H9 (cell line): ENCODE measurements around the gene HIPK2. TPM values are rescaled to one million over a fixed set of nuclear protein-coding genes. Genes with fewer than 3 reads are reported as not detected.

ENCODE experiments used
- DNase-seq: peaks from one replicate; pipeline ENCODE4 v3.0.0-alpha.2; 2017
- H2AFZ ChIP-seq: one replicate; pipeline ENCODE4 v1.6.1; 2013; ENCODE audit warnings: mild to moderate bottlenecking, low read length, control low read depth, moderate library complexity
- H2AK5ac ChIP-seq: 2 replicates; pipeline ENCODE4 v1.6.1; 2013; ENCODE audit warnings: low read length, control low read depth, mixed read lengths; ENCODE audit not compliant: insufficient read length
- H2BK120ac ChIP-seq: one replicate; pipeline ENCODE4 v1.6.1; 2013; ENCODE audit warnings: low read depth, mild to moderate bottlenecking, low read length, control low read depth, inconsistent platforms; ENCODE audit not compliant: poor library complexity, severe bottlenecking
- H2BK12ac ChIP-seq: 2 replicates; pipeline ENCODE4 v1.6.1; 2013; ENCODE audit warnings: low read length, control low read depth, mixed read lengths, low read depth; ENCODE audit not compliant: insufficient read length
- H2BK15ac ChIP-seq: 2 replicates; pipeline ENCODE4 v1.6.1; 2013; ENCODE audit warnings: low read depth, low read length, control low read depth
- H2BK20ac ChIP-seq: one replicate; pipeline ENCODE4 v1.6.1; 2013; ENCODE audit warnings: low read depth, mild to moderate bottlenecking, low read length, control low read depth, inconsistent platforms; ENCODE audit not compliant: poor library complexity, severe bottlenecking
- H2BK5ac ChIP-seq: 2 replicates; pipeline ENCODE4 v1.6.1; 2013; ENCODE audit warnings: low read length, control low read depth, mixed read lengths; ENCODE audit not compliant: insufficient read length
- H3K14ac ChIP-seq: 2 replicates; pipeline ENCODE4 v1.6.1; 2013; ENCODE audit warnings: low read length, control low read depth; ENCODE audit not compliant: insufficient read depth
- H3K18ac ChIP-seq: 2 replicates; pipeline ENCODE4 v1.6.1; 2013; ENCODE audit warnings: low read depth, mild to moderate bottlenecking, mixed read lengths, low read length, control low read depth; ENCODE audit not compliant: insufficient read length
- H3K23ac ChIP-seq: 2 replicates; pipeline ENCODE4 v1.6.1; 2013; ENCODE audit warnings: low read length, control low read depth, mixed read lengths, low read depth; ENCODE audit not compliant: insufficient read length
- H3K23me2 ChIP-seq: 2 replicates; pipeline ENCODE4 v1.6.1; 2013; ENCODE audit warnings: low read depth, mild to moderate bottlenecking, mixed read lengths, low read length, control low read depth; ENCODE audit not compliant: insufficient read length, poor library complexity, severe bottlenecking
- H3K27ac ChIP-seq: 2 replicates; pipeline ENCODE4 v1.5.1; 2013; ENCODE audit warnings: low read length, control low read depth, mixed read lengths, low read depth; ENCODE audit not compliant: insufficient read length
- H3K27me3 ChIP-seq: 2 replicates; pipeline ENCODE4 v1.6.1; 2013; ENCODE audit warnings: low read length, control low read depth, inconsistent platforms; ENCODE audit not compliant: insufficient read depth
- H3K4ac ChIP-seq: 2 replicates; pipeline ENCODE4 v1.6.1; 2013; ENCODE audit warnings: low read depth, mild to moderate bottlenecking, control low read depth, inconsistent platforms, low read length, moderate library complexity
- H3K4me1 ChIP-seq: 2 replicates; pipeline ENCODE4 v1.6.1; 2013; ENCODE audit warnings: low read length, control low read depth, inconsistent platforms; ENCODE audit not compliant: insufficient read depth
- H3K4me2 ChIP-seq: 2 replicates; pipeline ENCODE4 v1.6.1; 2013; ENCODE audit warnings: low read length, control low read depth, mixed read lengths; ENCODE audit not compliant: insufficient read length, insufficient read depth
- H3K56ac ChIP-seq: 2 replicates; pipeline ENCODE4 v1.6.1; 2013; ENCODE audit warnings: low read depth, mild to moderate bottlenecking, mixed read lengths, low read length, control low read depth; ENCODE audit not compliant: insufficient read length
- H3K79me1 ChIP-seq: 2 replicates; pipeline ENCODE4 v1.6.1; 2013; ENCODE audit warnings: low read depth, mild to moderate bottlenecking, moderate library complexity, low read length, control low read depth, inconsistent platforms; ENCODE audit not compliant: insufficient read depth, poor library complexity, severe bottlenecking
- H3K79me2 ChIP-seq: 2 replicates; pipeline ENCODE4 v1.6.1; 2013; ENCODE audit warnings: low read length, control low read depth, inconsistent platforms; ENCODE audit not compliant: insufficient read depth
- H3K9ac ChIP-seq: 2 replicates; pipeline ENCODE4 v1.6.1; 2013; ENCODE audit warnings: low read length, control low read depth, mixed read lengths; ENCODE audit not compliant: insufficient read length; ENCODE audit errors: extremely low read depth
- H3K9me3 ChIP-seq: one replicate; pipeline ENCODE4 v1.6.1; 2013; ENCODE audit warnings: low read depth, low read length, inconsistent platforms; ENCODE audit not compliant: control insufficient read depth
- H3T11ph ChIP-seq: one replicate; pipeline ENCODE4 v1.6.1; 2013; ENCODE audit warnings: mild to moderate bottlenecking, low read length, control low read depth, inconsistent platforms
- H4K20me1 ChIP-seq: one replicate; pipeline ENCODE4 v1.6.1; 2013; ENCODE audit not compliant: control insufficient read depth, insufficient read length, insufficient read depth
- H4K5ac ChIP-seq: 2 replicates; pipeline ENCODE4 v1.6.1; 2013; ENCODE audit warnings: low read depth, mild to moderate bottlenecking, mixed read lengths, low read length, control low read depth; ENCODE audit not compliant: insufficient read length
- H4K8ac ChIP-seq: replicated peaks from 2 replicates; pipeline ENCODE4 v1.6.1; 2013; ENCODE audit warnings: low read length, control low read depth, mixed read lengths, low read depth; ENCODE audit not compliant: insufficient read length
- H4K91ac ChIP-seq: 2 replicates; pipeline ENCODE4 v1.6.1; 2013; ENCODE audit warnings: low read depth, mild to moderate bottlenecking, moderate library complexity, mixed read lengths, low read length, control low read depth; ENCODE audit not compliant: insufficient read length
- H3K27ac Mint-ChIP-seq, 3 experiments: 2 replicates in 2 of 3; 3 replicates in 1 of 3; pipeline ENCODE4 v1.8.0; 2020 to 2021; ENCODE audit warnings: mixed read lengths in 3 of 3, mild to moderate bottlenecking in 1 of 3, moderate library complexity in 1 of 3
- H3K27me3 Mint-ChIP-seq: 2 replicates; pipeline ENCODE4 v1.8.0; 2021; ENCODE audit warnings: low read depth, mild to moderate bottlenecking, moderate library complexity, mixed read lengths
- H3K36me3 Mint-ChIP-seq, 3 experiments: 2 replicates in 2 of 3; 3 replicates in 1 of 3; pipeline ENCODE4 v1.8.0; 2020 to 2021; ENCODE audit warnings: low read depth in 3 of 3, mixed read lengths in 3 of 3; ENCODE audit not compliant: insufficient read depth in 1 of 3
- H3K4me1 Mint-ChIP-seq, 2 experiments: 2 replicates each; pipeline ENCODE4 v1.8.0; 2020; ENCODE audit warnings: mixed read lengths in 2 of 2
- H3K4me3 Mint-ChIP-seq, 2 experiments: 2 replicates in 1 of 2; 3 replicates in 1 of 2; pipeline ENCODE4 v1.8.0; 2020 to 2021; ENCODE audit warnings: mild to moderate bottlenecking in 2 of 2, mixed read lengths in 2 of 2, moderate library complexity in 1 of 2
- H3K9me3 Mint-ChIP-seq, 2 experiments: 2 replicates in 1 of 2; 3 replicates in 1 of 2; pipeline ENCODE4 v1.8.0; 2020; ENCODE audit warnings: mild to moderate bottlenecking in 2 of 2, mixed read lengths in 2 of 2, moderate library complexity in 1 of 2
- WGBS: extraction: QIAGEN DNeasy Blood & Tissue Kit; methylation state at CpG from one replicate; pipeline ENCODE4 v1.1.7; 2013; ENCODE audit warnings: missing lambda C conversion rate, low lambda C conversion rate, mixed read lengths; ENCODE audit not compliant: insufficient read length; ENCODE audit errors: extremely low coverage; 5-methylcytosine and 5-hydroxymethylcytosine counted together
- total RNA-seq: library from RNA; stranded (reverse); gene quantifications from 2 replicates; pipeline ENCODE4 v1.2.1, GENCODE V29; 2021
- TF ChIP-seq, protein P1 (sequence below): fragments of 200-600 bp; sonication (generic); conservative IDR thresholded peaks from 3 replicates; pipeline ENCODE4 v1.8.0; 2021; ENCODE audit warnings: antibody characterized with exemption, mild to moderate bottlenecking

HIPK2 gene
- total RNA-seq, 1 experiment from 2014 or later: 21.9 TPM

DNA sequence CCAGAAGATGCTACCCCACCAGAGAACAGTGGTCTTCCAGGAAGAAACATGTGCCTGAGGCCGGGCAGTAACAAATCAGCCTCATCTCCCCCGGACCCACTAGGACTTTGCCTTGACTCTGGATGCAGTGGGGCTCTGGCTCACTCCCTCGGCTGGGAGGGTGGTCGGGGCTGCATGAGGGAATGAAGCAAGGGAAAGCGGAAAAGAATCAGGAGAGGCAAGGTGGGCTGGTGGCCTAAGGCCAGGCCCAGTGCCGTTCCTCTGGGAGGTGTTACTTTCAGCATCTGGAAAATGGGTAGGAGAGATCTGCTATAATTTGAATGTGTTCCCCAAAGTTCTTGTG is 202.5 kb downstream of the HIPK2 start:
- Histone ChIP-seq H3K9me3 (no peaks in the 10 kb centered on the region), H3K56ac (no peak overlapping the region), H2BK15ac (no peak overlapping the region), H3K4me2 (no peak overlapping the region), H4K20me1 (no peaks in the 10 kb centered on the region), H3K79me1 (no peaks in the 10 kb centered on the region), H3K9ac (no peak overlapping the region), H4K5ac (no peak overlapping the region), H3K14ac (no peak overlapping the region), H2BK12ac (no peak overlapping the region), H3K23me2 (no peaks in the 10 kb centered on the region), H3K27me3 (no peaks in the 10 kb centered on the region), H3K18ac (no peak overlapping the region), H3K23ac (no peak overlapping the region), H3K4me1 (no peaks in the 10 kb centered on the region), H3K27ac (no peak overlapping the region), H2BK5ac (no peak overlapping the region), H4K8ac (no peak overlapping the region), H2BK120ac (no peak overlapping the region), H3K79me2 (no peaks in the 10 kb centered on the region), H2AK5ac (no peak overlapping the region), H3K4ac (no peak overlapping the region), H3T11ph (no peak overlapping the region), H2AFZ (no peak overlapping the region), H4K91ac (no peak overlapping the region), H2BK20ac (no peak overlapping the region)
- TF ChIP-seq, protein P1, sequence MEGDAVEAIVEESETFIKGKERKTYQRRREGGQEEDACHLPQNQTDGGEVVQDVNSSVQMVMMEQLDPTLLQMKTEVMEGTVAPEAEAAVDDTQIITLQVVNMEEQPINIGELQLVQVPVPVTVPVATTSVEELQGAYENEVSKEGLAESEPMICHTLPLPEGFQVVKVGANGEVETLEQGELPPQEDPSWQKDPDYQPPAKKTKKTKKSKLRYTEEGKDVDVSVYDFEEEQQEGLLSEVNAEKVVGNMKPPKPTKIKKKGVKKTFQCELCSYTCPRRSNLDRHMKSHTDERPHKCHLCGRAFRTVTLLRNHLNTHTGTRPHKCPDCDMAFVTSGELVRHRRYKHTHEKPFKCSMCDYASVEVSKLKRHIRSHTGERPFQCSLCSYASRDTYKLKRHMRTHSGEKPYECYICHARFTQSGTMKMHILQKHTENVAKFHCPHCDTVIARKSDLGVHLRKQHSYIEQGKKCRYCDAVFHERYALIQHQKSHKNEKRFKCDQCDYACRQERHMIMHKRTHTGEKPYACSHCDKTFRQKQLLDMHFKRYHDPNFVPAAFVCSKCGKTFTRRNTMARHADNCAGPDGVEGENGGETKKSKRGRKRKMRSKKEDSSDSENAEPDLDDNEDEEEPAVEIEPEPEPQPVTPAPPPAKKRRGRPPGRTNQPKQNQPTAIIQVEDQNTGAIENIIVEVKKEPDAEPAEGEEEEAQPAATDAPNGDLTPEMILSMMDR: no peak
- no CpG with 5 or more reads among the region's 6 CpGs for WGBS
- H3K4me3 Mint-ChIP-seq: no peak overlapping the region
- H3K4me1 Mint-ChIP-seq: peaks cover 4 to 12% of the 10 kb centered on the region in 2 experiments; a peak in 3 of 4 replicates
- DNase-seq: no peak
- no peaks in the 10 kb centered on the region for H3K9me3 Mint-ChIP-seq
- no peaks in the 10 kb centered on the region; the same call in 1 of the 2 replicates for H3K27me3 Mint-ChIP-seq
- peaks cover 0 to 8% (median 0%) of the 10 kb centered on the region in 3 experiments; a peak in 2 of 7 replicates for H3K36me3 Mint-ChIP-seq
- H3K27ac Mint-ChIP-seq: peak overlapping the region in 2 of 3 experiments; percentile 46 to 54; a peak in 3 of 7 replicates
